Left lobe of liver (tissue), 2 donors: ENCODE measurements around the gene OSBPL10. TPM values are rescaled to one million over a fixed set of nuclear protein-coding genes. Genes with fewer than 3 reads are reported as not detected.
"Not testable (repeated sequence)": the region's sequence is repeated elsewhere in the genome, so short reads cannot be mapped to it uniquely, and the experiment has no call there.

Source experiments
- ATAC-seq: fragments of 200-7000 bp; cut with Tn5 transposase; one replicate; pipeline ENCODE4 v1.9.1; 2020; ENCODE audit warnings: mild to moderate bottlenecking, moderate library complexity
- DNase-seq: peaks from one replicate; pipeline ENCODE4 v3.0.0-alpha.2; 2020; ENCODE audit warnings: low spot score
- total RNA-seq: library from RNA; stranded (reverse); gene quantifications from one replicate; pipeline ENCODE4 v1.2.1, GENCODE V29; 2021
- donor health status: DM: no; HTN: no; CAD: no; lungs with moderate emphysema.
- donor health status: DM: no; HTN: yes; CAD: no.

Gene OSBPL10
- total RNA-seq, 1 donor from 2014 or later: 3.2 TPM

DNA sequence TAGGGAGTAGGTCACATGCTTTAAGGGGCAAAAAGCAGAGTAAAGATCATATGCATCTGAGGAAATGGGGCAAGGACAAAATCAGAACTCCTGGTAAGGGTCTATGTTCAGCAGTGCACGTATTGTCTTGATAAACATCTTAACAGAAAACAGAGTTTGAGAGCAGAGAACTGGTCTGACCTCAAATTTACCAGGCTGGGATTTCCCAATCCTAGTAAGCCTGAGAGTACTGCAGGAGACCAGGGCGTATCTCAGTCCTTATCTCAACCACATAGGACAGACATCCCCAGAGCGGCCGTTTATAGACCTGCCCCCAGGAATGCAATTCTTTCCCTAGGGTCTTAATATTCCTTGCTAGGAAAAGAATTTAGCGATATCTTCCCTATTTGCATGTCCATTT lies 14.0 kb upstream of the OSBPL10 start:
- not testable (repeated sequence) for ATAC-seq, DNase-seq

DNA sequence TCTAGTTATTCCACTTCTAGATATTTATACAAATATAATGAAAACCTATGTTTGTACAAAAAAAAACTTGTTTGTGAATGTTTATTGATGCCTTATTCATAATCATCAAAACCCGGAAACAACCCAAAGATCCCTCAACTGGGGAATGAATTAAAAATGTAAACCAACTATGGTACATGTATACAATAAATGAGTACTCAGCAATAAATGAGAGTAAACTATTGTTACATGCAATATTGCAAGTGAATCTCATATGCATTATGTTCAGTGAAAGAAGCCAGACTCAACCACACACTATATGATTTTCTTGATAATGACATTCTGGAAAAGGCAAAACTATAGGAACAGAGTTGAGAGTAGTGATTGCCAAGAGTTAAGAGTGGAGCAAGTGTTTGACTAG lies 12.8 kb upstream of the OSBPL10 start:
- no peak for DNase-seq
- ATAC-seq: no peak

DNA sequence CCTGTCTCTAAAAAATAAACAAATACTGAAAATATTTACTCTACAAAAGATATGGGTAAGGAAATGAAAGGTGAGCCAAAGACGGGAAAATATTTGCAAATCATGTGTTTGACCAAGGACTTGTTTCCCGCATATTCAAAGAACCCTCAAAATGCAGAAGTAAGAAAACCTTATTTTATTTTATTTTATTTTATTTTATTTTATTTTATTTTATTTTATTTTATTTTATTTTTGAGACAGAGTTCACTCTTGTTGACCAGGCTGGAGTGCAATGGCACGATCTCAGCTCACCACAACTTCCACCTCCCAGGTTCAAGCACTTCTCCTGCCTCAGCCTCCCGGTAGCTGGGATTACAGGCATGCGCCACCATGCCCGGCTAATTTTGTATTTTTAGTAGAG lies 11.9 kb upstream of the OSBPL10 start:
- not testable (repeated sequence) for DNase-seq, ATAC-seq

DNA sequence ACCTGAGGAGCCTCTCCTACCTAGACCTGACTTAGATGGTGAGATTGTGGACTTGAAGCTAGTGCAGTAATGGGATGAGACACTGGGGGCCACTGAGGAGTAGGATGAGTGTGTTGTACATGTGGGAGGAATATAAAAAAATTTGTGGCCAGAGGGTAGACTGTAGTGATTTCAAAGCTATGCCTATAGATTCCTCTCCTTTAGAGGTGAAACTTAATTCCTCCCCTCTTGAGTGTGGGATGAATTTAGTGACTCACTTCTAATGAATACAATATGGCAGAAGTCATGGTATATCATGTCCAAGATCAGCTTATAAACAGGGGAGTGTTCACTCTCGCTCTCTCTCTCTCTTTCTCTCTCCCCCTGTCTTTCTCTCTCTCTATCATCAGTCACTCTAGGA lies 7.2 kb upstream of the OSBPL10 start:
- ATAC-seq (no peak), DNase-seq (no peak)

DNA sequence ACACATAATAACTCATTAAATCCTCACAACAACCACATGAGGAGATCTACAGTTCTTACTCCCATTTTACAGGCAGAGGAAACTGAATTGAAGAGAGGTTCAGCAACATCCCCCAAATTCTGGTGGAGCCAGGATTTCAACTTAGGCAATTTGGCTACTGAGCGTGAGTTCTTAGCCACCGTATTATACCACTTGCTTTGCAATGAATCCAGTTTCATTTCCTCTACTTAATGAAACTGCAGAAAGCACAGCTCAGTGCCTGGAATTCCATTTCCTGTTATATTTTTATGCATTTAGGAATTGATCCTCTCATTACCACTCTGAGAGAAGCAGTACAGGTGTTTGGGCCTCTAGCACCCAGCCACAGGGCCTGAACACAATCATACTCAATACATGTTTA lies 4.8 kb upstream of the OSBPL10 start:
- ATAC-seq (no peak), DNase-seq (no peak)

DNA sequence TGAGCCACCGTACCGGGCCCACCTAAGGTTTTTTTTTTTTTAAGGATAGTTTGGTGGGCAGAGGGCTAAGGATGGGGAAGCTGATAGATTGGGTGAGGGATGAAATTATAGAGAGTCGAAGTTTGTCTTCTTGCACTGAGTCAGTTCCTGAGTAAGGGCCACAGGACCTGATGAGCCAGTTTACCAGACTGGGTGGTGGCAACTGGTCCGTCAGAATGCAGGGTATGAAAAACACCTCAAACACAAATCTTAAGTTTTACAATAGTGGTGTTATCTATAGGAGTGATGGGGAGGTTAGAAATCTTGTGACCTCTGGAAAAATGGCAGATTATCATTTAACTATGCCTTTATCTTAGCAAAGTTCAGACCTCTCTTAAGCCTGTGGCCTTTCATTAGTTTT lies 3.3 kb upstream of the OSBPL10 start:
- ATAC-seq: no peak

DNA sequence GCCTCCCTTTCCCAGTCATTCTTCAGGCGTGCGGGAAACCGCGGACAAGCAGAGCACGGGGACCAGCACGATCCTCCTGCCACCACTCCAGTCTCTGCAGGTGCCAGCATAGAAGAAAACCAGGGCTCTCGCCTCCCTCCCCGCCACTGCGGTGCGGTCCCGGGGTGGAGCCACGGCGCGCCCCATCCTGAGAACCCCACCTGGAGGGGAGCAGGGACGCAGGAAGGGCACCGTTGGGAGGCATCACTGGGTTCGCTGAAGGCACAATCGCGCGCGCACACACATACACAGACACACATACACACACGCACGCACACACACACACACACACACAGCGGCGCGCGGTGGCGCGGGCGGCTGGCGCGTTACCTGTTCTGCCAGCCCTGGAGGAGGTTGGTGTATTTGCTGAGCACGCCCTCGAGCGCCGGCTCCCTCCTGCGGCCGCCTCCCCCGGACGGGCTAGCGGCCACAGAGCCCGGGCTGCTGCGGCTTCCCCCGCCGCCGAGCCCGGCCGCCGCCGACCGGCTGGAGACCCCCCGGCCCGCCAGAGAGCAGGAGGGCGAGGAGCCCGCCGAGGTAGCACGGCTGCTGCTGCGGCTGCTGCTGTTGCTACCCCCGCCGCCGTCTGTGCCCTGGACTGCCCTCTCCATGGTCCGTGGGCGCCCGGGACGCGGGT lies 394 bp downstream of the OSBPL10 start:
- peak; percentile 55 for DNase-seq
- ATAC-seq: peak; percentile 83

More for the DNA sequence above, 3.3 kb upstream of the OSBPL10 start:
- DNase-seq: no peak

DNA sequence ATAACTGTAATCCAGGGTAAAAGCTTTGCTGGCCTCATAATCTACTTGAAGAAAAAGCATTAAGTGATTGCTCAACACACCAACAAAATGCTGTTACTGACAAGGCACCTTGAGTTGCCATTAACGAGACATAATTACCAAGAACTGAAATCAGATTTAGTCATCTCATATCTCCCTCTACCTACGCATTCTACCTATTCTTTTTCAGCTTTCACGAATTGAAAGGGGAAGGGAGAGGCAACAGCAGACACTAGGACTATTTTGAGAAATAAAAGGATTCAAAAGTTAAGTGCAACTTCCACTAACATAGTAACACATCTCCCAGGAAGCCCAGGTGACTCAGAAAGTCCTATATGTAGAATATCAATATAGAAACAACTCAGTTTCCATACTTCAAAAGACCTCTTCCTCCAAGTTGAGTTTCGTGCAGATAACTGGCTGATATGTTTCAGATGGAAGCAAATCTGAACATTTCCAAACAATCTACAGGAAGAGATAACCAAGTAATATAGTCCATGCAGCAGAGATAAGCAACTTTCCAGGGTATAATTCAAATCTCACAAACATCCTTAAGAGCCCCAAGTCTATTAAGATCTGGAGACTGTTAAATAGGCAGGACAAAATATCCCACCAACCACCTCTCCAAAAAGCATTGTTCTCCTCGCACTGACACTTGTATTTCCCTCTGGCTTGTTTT lies 1.9 kb downstream of the OSBPL10 start:
- no peak for ATAC-seq
- no peak for DNase-seq

DNA sequence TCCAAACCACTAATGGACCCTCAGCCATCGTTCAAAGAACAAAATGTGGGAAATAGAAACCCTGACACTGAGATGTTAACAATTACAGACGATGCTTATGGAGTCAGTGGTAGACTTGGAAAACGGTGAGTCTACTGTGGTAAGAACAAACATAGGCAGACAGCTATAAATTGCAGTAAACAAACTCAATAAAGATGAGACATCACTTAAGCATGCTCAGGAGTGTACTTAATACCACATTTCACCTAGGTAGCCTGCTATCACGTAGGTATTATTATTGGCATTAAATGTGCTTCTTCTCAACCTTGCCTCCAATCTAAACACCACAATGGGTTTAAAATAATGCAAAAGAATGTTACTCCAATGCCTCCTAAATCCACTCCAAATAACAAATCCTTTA lies 2.5 kb downstream of the OSBPL10 start:
- ATAC-seq (no peak), DNase-seq (no peak)

DNA sequence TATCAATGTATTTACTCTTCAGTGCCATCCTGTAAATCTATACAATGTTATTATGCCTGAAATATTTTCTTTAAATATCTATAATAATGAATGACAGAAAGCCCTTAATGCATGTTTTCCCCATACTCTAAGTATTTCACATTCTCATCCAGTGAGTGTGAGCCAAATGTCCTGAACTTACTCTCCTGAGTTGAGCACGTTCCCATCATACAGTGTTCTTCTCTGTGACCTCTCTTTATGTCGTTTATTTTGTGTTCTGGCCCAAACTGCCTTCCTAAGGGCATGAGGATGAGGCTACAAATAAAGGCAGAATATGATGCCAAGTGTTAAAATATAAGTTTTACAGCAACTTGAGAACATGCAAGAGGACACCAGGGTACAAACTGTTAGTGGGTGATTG lies 3.3 kb downstream of the OSBPL10 start:
- DNase-seq: no peak

DNA sequence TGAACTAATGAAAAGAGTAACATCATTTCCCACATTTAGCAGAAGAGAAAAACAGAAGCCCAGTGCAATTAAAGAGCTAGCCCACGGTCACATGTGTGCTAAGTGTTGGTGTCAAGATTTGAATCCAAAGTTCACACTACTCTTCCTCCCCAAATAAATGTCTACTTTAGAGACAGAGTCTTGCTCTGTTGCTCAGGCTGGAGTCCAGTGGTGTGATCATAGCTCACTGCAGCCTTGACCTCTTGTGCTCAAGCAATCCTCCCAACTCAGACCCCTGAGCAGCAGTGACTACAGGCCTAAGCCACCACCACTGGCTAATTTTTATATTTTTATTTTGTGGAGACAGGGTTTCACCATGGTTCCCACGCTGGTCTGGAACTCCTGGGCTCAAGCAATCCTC lies 4.8 kb downstream of the OSBPL10 start:
- no peak for DNase-seq
- no peak for ATAC-seq

More for the DNA sequence above, 3.3 kb downstream of the OSBPL10 start:
- ATAC-seq: no peak

DNA sequence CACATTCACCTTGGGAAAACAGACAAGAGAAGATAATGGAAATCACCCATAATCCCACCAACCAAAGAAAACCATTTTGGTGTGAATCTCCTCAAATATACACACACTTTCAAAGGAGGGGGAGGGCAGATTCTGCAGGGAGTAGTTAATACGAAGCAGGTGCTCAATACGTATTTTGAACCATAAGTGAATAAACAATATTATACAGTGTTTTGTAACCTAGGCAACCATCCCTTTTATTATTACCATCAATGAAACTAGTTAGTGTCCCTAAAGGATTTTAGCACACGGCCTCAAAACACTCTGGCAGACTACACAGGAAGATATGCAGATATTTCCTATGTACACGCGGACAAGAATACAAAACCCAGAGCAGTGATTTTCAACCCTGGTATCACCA lies 6.1 kb downstream of the OSBPL10 start:
- DNase-seq: no peak

DNA sequence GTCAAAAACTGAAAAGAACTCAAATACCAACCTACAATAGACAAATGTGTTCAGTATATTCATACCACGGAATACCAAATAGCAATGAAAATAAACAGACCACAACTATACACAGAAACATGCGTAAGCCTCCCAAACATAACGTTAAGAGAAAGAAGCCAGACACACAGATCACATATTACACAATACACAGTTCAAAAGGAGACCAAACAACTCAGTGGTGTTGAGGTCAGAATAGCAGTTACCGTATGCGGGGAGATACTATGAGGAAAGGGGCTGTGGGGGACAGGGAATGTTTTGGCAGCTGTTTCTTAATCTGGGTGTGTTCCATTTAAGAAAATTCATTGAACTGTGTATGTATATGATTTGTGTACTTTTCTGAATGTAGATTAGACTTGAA lies 6.6 kb downstream of the OSBPL10 start:
- ATAC-seq: no peak

More for the DNA sequence above, 6.1 kb downstream of the OSBPL10 start:
- no peak for ATAC-seq

DNA sequence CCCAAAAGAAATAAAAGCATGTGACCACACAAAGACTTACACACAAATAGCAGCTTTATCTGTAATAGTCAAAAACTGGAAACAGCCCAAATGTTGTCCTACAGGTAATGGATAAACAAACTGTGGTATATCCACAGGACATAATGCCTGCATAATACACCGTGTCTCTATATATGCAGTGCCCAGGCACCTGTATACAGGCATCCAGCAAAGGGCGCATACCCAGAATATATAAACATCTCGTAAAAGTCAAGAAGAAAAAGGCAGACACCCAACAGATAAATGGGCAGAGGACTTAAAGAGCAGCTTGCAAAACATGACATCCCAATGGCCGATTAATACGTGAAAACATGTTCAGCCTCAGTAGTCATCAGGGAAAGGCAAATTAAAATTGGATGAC lies 7.2 kb downstream of the OSBPL10 start:
- DNase-seq: no peak
- no peak for ATAC-seq

More for the DNA sequence above, 6.6 kb downstream of the OSBPL10 start:
- DNase-seq: no peak

DNA sequence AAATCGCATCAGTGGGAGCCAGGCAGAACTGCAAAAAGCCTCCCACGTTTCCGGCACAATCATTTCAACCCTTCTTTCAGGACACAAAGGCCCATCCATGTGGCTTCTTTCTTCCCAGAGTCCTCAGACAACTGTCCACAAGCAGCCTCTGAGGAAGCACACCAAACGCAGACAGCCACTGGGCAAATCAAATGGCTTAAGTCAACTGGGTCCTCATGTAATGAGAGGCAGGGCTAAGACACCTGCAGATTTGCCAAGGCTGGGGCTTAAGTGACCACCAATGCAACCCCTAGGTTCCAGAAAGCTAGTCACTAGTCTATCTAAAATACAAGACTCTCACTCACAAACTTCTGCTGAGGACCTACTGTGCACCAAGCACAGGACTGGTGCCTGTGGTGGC lies 8.0 kb downstream of the OSBPL10 start:
- DNase-seq (no peak), ATAC-seq (no peak)

DNA sequence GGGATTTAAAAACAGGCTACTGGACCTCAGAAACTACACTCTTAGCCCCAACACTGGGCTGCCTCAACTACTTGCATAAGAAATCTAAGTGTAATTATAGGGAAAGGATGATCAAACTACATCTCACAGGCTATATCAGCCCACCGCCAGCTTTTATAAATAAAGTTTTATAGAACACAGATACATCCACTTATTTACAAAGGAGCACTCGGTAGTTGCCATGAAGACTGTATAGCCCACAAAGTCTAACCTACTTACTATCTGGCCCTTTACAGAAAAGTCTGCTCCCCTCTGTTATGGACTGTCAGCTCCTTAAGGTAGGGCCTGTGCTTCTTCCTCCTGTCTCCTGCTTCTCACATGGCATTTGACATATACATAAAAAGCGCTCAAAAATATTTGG lies 9.5 kb downstream of the OSBPL10 start:
- no peak for DNase-seq
- no peak for ATAC-seq

DNA sequence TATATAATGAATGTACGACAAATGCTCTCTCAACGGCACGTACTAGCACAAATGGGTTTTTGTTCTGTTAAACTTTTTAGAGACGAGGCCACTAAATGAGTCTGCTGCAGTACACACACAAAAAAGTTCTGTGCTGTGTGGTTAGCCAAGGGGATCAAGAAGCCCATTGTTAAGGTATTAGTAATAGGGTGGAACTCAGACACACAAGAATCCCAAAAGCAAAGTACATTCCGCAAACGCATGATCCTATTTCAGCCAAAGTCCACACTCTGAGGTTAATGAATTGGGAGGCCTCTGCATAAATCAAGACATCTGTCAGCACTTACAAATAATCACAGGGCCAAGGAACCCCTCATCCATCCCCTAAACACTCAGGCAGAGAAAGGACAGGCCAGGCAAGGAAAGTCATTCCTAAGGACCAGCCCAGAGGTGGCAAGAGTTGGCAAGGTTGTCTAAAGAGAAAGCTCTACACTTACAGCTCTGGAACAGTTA lies 12.1 kb downstream of the OSBPL10 start:
- no peak for ATAC-seq

DNA sequence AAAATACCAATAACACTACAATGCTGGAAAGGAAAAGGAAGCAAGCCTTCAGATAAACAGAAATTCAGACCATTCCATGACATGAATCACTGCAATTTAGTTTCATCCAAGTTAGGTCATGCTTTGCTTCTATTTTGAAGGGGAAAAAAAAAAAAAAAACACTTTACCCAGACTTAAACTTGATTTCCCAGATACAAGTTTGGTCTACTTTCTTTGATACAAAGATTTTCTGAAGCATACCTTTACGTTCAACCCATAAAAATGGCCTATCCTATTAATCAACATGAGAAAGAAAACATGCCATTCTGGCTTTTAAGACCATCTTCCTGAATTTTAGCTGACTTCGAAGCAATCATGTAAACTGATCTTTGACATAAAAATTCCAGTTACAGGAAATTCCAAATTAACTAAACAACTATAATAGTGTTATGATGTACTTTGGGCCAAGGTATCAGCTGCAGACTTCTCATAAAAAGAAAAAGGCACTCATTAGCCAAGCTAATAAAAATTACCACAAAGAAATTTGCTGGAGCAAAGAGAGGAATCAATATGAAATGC lies 12.6 kb downstream of the OSBPL10 start:
- ATAC-seq: no peak
- DNase-seq: no peak

More for the DNA sequence above, 12.1 kb downstream of the OSBPL10 start:
- DNase-seq: no peak

DNA sequence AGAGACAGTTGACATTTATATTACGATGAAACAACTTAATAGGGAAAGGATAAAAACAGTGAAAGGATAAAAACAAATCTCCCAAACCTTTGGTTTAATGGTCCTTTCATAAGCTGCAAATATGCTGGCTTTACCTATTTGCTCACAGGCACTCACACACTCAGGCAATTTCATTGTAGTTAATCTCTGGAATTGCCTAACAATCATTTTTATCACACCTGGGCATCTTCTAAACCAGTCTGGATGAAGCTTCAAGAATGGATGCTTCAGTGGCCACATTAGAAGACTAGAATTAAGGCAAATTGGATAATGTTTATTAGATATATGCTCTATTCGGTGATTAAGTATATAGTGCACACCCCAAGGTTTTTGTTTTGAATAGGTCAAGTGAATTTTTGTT lies 13.5 kb downstream of the OSBPL10 start:
- ATAC-seq (no peak), DNase-seq (no peak)

DNA sequence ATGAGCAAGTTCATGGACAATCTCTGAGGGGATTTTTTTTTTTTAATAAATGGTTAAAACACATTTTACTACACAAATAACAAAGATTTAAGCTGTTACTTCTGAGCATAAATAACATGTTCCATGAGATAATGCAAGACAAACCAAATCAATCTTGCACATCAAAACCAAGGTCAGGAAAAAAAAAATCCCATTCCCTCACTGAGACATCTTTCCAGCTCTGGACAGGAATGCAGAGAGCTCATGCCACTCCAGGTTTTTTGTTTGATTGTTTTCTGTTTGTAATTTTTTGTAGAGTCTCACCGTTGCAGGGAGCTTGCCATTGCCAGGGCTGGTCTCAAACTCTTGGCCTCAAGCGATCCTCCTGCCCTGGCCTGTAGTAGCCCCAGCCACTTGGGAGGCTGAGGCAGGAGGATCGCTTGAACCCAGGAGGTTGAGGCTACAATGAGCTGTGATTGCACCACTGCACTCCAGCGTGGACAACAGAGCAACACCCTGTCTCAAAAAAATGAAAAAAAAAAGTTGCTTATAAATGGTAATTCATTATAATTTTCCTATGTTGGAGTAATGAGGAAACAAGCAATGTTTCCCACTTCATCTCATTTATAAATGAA lies 14.0 kb downstream of the OSBPL10 start:
- ATAC-seq (no peak), DNase-seq (no peak)

DNA sequence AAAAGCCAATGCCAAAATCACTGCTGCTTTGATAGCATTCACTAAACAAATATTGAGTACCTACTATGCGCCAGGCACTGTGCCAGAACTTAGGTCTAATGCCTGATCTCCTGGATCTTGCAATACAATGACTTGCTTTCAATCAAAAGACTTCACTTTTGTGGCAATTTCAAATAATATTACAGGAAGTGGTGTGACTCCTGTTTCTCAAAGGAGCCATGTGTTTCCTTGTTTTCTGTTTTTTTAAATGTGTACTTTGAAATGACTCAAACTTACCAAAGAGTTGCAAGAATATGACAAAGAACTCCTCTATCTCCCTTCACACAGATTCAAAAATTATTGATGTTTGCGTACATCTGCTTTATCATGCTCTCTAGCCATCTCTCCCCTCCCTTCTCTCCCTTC lies 18.3 kb downstream of the OSBPL10 start:
- ATAC-seq: no peak

More for the DNA sequence above, 18.3 kb downstream of the OSBPL10 start:
- no peak for DNase-seq
